PC-3 (cell line): Measurements from ENCODE around the gene ANKS1B. TPM values are rescaled to one million over a fixed set of nuclear protein-coding genes. Genes with fewer than 3 reads are reported as not detected.

Experiments
- ATAC-seq: fragments of 200-7000 bp; cut with Tn5 transposase; 2 replicates; pipeline ENCODE4 v1.9.1; 2020; ENCODE audit warnings: mild to moderate bottlenecking, moderate library complexity
- BruUV-seq: library from RNA; stranded (reverse); fragments of 400-500 nt; replicated peaks from 2 replicates; lab custom pipeline; 2021; lab: Mats Ljungman, UMichigan
- CTCF ChIA-PET: fragments of 300-600 bp; sonication (Branson Sonifier 250); formaldehyde crosslinking; loops from one replicate; lab custom pipeline; 2022; ENCODE audit warnings: antibody characterized with exemption; lab: Charles Lee
- POLR2A ChIA-PET: fragments of 300-600 bp; sonication (Branson Sonifier 250); formaldehyde crosslinking; loops from one replicate; lab custom pipeline; 2022; ENCODE audit warnings: antibody characterized with exemption; ENCODE audit not compliant: unreplicated experiment; lab: Charles Lee
- DNase-seq: peaks from one replicate; pipeline ENCODE4 v3.0.0-alpha.2; 2015
- H2AFZ ChIP-seq: fragments of 300-600 bp; sonication (generic); 2 replicates; pipeline ENCODE4 v1.6.0; 2016; ENCODE audit warnings: antibody characterized with exemption, low read length
- H3F3A ChIP-seq: fragments of 300-600 bp; sonication (generic); one replicate; pipeline ENCODE4 v1.6.0; 2017; ENCODE audit warnings: antibody characterized with exemption, low read length, control low read depth, mild to moderate bottlenecking; ENCODE audit not compliant: unreplicated experiment
- H3K27ac ChIP-seq: fragments of 300-600 bp; sonication (generic); 2 replicates; pipeline ENCODE4 v1.5.1; 2016; ENCODE audit warnings: mild to moderate bottlenecking, low read length
- H3K27me3 ChIP-seq: fragments of 300-600 bp; sonication (generic); 2 replicates; pipeline ENCODE4 v1.6.1; 2016; ENCODE audit warnings: low read length, mixed read lengths
- H3K36me3 ChIP-seq: fragments of 300-600 bp; sonication (generic); 2 replicates; pipeline ENCODE4 v1.6.1; 2016; ENCODE audit warnings: low read depth, mixed run types, low read length, mixed read lengths
- H3K4me1 ChIP-seq: fragments of 300-600 bp; sonication (generic); 2 replicates; pipeline ENCODE4 v1.5.1; 2016; ENCODE audit warnings: low read length; ENCODE audit not compliant: insufficient read depth
- H3K4me2 ChIP-seq: fragments of 300-600 bp; sonication (generic); 2 replicates; pipeline ENCODE4 v1.6.0; 2016; ENCODE audit warnings: low read length
- H3K4me3 ChIP-seq: fragments of 300-600 bp; sonication (generic); 2 replicates; pipeline ENCODE4 v1.5.1; 2016; ENCODE audit warnings: mild to moderate bottlenecking, low read length, mixed read lengths
- H3K79me2 ChIP-seq: fragments of 300-600 bp; sonication (generic); 2 replicates; pipeline ENCODE4 v1.6.1; 2017; ENCODE audit warnings: low read length, mixed read lengths
- H3K9ac ChIP-seq: fragments of 300-600 bp; sonication (generic); 2 replicates; pipeline ENCODE4 v1.6.0; 2016; ENCODE audit warnings: mild to moderate bottlenecking, low read length
- H3K9me2 ChIP-seq: fragments of 300-600 bp; sonication (generic); replicated peaks from 2 replicates; pipeline ENCODE4 v1.6.1; 2016; ENCODE audit warnings: mixed run types, low read length, mixed read lengths
- H3K9me3 ChIP-seq: fragments of 300-600 bp; sonication (generic); 2 replicates; pipeline ENCODE4 v1.6.1; 2016; ENCODE audit warnings: low read length, mixed read lengths
- H4K20me1 ChIP-seq: fragments of 300-600 bp; sonication (generic); 2 replicates; pipeline ENCODE4 v1.6.1; 2016; ENCODE audit warnings: low read length, mixed read lengths
- CTCF ChIP-seq: fragments of 300-600 bp; sonication (generic); conservative IDR thresholded peaks from 2 replicates; pipeline ENCODE4 v1.5.1; 2017; ENCODE audit warnings: antibody characterized with exemption, low read depth, mild to moderate bottlenecking, low read length
- EZH2 ChIP-seq: fragments of 300-600 bp; sonication (generic); IDR thresholded peaks from one replicate; pipeline ENCODE4 v1.6.1; 2017; ENCODE audit warnings: antibody characterized with exemption, mild to moderate bottlenecking, low read length; ENCODE audit not compliant: unreplicated experiment
- EZH2phosphoT487 ChIP-seq: fragments of 300-600 bp; sonication (generic); IDR thresholded peaks from 2 replicates; pipeline ENCODE4 v1.6.1; 2018; ENCODE audit warnings: mild to moderate bottlenecking, antibody characterized with exemption, low read length, borderline replicate concordance
- intact Hi-C: fragments of 100-400 bp; cut with micrococcal nuclease; formaldehyde crosslinking; loops from 2 replicates; pipeline ENCODE4 v1.9.0; 2023
- total RNA-seq: library from RNA; depleted of rRNA; stranded (reverse); fragments of >200 nt; gene quantifications from 2 replicates; pipeline ENCODE4 v1.2.3, GENCODE V29; 2014

The ANKS1B gene
- total RNA-seq, 1 experiment from 2014 or later = 0.07 TPM

GRCh38 chr12:99453836-99454538, 530.7 kb downstream of the ANKS1B start:
- Histone ChIP-seq H3K9me3 (peaks cover 2% of the 10 kb centered on the region; the same call in 1 of the 2 replicates), H3K27ac (no peak overlapping the region), H4K20me1 (no peaks in the 10 kb centered on the region), H3K9ac (no peak overlapping the region), H3K27me3 (no peaks in the 10 kb centered on the region), H3K9me2 (no peaks in the 10 kb centered on the region), H3K4me3 (no peak overlapping the region), H3F3A (no peaks in the 10 kb centered on the region), H3K4me1 (peaks cover 15% of the 10 kb centered on the region; the same call in 1 of the 2 replicates), H3K79me2 (no peaks in the 10 kb centered on the region), H3K36me3 (no peaks in the 10 kb centered on the region), H2AFZ (no peak overlapping the region), H3K4me2 (no peak overlapping the region)
- ATAC-seq (no peak), DNase-seq (no peak)
- TF ChIP-seq EZH2 (no peak), CTCF (no peak), EZH2phosphoT487 (no peak)
- POLR2A ChIA-PET = no interaction called here
- BruUV-seq = no TSS peak
- CTCF ChIA-PET = no interaction called here
- intact Hi-C loops = no loop called here

- CTCF ChIA-PET = no interaction called here
- Histone ChIP-seq H3K9me2 (no peaks in the 10 kb centered on the region), H2AFZ (no peak overlapping the region), H3K27me3 (no peaks in the 10 kb centered on the region), H3K4me1 (peaks cover 16% of the 10 kb centered on the region), H3K9me3 (no peaks in the 10 kb centered on the region), H3K79me2 (no peaks in the 10 kb centered on the region), H3K36me3 (no peaks in the 10 kb centered on the region), H3K27ac (no peak overlapping the region), H3K4me3 (no peak overlapping the region), H4K20me1 (no peaks in the 10 kb centered on the region), H3F3A (no peaks in the 10 kb centered on the region), H3K9ac (no peak overlapping the region), H3K4me2 (no peak overlapping the region)
- DNase-seq (no peak), ATAC-seq (peak; percentile 42; the same call in 1 of the 2 replicates)
- no TSS peak for BruUV-seq
- TF ChIP-seq EZH2 = no peak
- POLR2A ChIA-PET = interaction anchor here (0.5 kb wide), 1 partner anchor 73 kb away, joined by 4 read pairs; no protein-coding TSS in a partner anchor
- intact Hi-C loops = no loop called here
These were observed 534.6 kb downstream of the ANKS1B start for GRCh38 chr12:99450036-99450630.

GRCh38 chr12:99444859-99445316, 539.8 kb downstream of the ANKS1B start:
- intact Hi-C loops = loop anchor here (2.0 kb wide), 1 partner anchor 78 kb away; no protein-coding TSS in a partner anchor
- Histone ChIP-seq H4K20me1 (no peaks in the 10 kb centered on the region), H2AFZ (no peak overlapping the region), H3K36me3 (no peaks in the 10 kb centered on the region), H3K4me3 (no peak overlapping the region), H3K4me2 (no peak overlapping the region), H3K27ac (peak overlapping the region; percentile 15; the same call in 1 of the 2 replicates), H3K79me2 (no peaks in the 10 kb centered on the region), H3F3A (no peaks in the 10 kb centered on the region), H3K9me3 (0 out of 2 replicates have a peak, but pooled peaks cover 7% of the 10 kb centered on the region), H3K4me1 (peaks cover 16% of the 10 kb centered on the region), H3K9ac (no peak overlapping the region), H3K27me3 (no peaks in the 10 kb centered on the region), H3K9me2 (no peaks in the 10 kb centered on the region)
- ChIA-PET POLR2A (no interaction called here), CTCF (no interaction called here)
- peak; percentile 78 for DNase-seq
- no TSS peak for BruUV-seq
- no peak for TF ChIP-seq EZH2
- TF ChIP-seq CTCF = no peak
- no peak for TF ChIP-seq EZH2phosphoT487
- peak; percentile 82 for ATAC-seq
